Glomerular visceral epithelial cell (primary cell): ENCODE data around the gene MYL11.
"Not testable (repeated sequence)": the region's sequence is repeated elsewhere in the genome, so short reads cannot be mapped to it uniquely, and the experiment has no call there.

Source experiments
- DNase-seq: peaks from one replicate; pipeline ENCODE4 v3.0.0-alpha.2; 2016; ENCODE audit errors: extremely low spot score

The MYL11 gene, protein sequence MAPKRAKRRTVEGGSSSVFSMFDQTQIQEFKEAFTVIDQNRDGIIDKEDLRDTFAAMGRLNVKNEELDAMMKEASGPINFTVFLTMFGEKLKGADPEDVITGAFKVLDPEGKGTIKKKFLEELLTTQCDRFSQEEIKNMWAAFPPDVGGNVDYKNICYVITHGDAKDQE

GRCh38 chr16:30374538-30374937 lies at the start of gene MYL11:
Gene MYL11, plus strand, starts transcription at chr16:30374802. Its CDS starts 56 bp downstream, at chr16:30374858.
- no peak for DNase-seq

- peak; percentile 82 for DNase-seq
Measured at GRCh38 chr16:30334473-30334989, 40.1 kb upstream of the MYL11 start.

- DNase-seq: peak; percentile 82
Measured at GRCh38 chr16:30335028-30335597, 39.5 kb upstream of the MYL11 start.

- peak; percentile 71 for DNase-seq
Measured at GRCh38 chr16:30335598-30336474, 38.8 kb upstream of the MYL11 start.

DNA sequence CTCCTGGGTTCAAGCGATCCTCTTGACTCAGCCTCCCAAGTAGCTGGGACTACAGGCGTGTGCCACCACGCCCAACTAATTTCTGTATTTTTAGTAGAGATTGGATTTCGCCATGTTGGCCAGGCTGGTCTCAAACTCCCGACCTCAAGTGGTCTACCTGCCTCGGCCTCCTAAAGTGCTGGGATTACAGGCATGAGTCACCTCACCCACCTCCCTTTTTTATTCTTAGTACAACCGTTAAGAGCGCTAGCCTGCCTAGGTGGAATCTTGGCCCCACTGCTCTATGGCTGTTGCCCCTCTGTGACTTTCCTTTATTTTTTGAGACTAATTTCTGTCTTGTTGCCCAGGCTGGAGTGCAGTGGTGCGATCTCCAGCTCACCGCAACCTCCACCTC lies 36.6 kb upstream of the MYL11 start:
- not testable (repeated sequence) for DNase-seq

- DNase-seq: not testable (repeated sequence)
Measured at GRCh38 chr16:30338715-30339114, 35.9 kb upstream of the MYL11 start.

GRCh38 chr16:30340621-30341020 lies 34.0 kb upstream of the MYL11 start:
- DNase-seq: no peak

DNA sequence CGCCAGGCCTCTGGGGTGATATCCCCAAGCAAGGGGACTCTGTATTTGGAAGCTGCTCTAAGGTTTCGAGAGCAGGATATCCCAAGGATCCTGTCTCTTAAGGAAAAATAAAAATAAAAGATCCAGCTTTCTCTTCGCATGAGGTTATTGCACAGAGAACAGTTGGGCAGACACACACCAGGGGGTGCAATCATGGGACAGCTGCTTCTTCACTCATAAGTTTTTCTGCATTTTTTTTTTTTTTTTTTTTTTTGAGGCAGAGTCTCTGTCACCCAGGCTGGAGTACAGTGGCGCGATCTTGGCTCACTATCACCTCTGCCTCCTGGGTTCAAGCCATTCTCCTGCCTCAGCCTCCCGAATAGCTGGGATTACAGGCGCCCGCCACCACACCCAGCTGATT lies 32.6 kb upstream of the MYL11 start:
- DNase-seq: not testable (repeated sequence)

- DNase-seq: no peak
Measured at GRCh38 chr16:30342751-30343490, 31.7 kb upstream of the MYL11 start.

DNA sequence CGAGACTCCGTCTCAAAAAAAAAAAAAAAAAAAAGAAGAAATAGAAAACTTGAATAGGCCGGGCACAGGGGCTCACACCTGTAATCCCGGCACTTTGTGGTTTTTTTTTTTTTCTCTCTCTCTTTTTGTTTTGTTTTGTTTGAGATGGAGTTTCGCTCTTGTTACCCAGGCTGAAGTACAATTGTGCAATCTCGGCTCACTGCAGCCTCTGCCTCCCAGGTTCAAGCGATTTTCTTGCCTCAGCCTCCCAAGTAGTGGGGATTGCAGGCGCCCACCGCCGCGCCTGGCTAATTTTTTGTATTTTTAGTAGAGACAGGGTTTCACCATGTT lies 31.1 kb upstream of the MYL11 start:
- not testable (repeated sequence) for DNase-seq

DNA sequence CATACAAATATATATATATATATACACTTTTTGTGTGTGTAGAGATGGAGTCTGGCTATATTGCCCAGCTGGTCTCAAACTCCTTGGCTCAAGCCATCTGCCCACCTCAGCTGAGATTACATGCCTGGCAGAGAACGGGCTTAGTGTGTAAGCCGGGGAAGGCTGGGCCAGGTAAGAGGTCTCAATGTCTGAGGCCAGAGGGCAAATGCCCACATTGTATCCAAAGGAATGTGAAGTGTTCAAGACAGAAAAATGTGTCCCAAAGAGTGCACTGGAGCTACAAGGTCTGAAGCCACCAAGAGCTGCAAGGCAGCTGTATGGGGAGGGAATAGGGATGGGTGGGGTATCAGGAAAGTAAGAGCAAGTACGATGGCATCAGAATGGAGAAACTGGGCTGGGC lies 28.3 kb upstream of the MYL11 start:
- DNase-seq: no peak

DNA sequence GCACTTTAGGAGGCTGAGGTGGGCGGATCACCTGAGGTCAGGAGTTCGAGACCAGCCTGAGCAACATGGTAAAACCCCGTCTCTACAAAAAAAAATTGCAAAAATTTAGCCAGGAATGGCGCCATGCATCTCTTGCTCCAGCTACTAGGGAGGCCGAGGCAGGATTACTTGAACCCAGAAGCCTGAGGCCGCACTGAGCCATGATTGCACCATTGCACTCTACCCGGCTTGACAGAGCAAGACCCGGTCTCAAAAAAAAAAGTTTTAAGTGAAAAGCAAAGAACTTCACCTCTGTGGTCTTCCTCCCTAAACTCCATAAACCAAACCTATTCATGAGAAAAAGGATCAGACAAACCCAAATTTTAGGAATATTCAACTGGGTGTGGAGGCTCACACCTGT lies 26.5 kb upstream of the MYL11 start:
- DNase-seq: no peak

DNA sequence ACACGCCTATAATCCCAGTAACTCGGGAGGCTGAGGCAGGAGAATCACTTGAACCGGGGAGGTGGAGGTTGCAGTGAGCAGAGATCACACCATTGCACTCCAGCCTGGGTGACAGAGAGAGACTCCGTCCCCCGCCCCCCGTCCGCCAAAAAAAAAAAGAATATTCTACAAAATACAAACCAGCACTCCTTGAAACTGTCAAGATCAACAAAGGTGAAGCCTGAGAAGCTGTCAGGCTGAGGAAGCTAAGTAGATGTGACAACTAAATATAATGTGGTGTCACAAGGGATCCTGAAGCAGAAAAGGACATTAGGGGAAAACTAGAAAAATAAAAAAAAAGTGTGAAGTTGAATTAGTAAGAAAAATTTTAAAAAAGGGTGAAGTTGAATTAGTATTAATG lies 25.7 kb upstream of the MYL11 start:
- no peak for DNase-seq

DNA sequence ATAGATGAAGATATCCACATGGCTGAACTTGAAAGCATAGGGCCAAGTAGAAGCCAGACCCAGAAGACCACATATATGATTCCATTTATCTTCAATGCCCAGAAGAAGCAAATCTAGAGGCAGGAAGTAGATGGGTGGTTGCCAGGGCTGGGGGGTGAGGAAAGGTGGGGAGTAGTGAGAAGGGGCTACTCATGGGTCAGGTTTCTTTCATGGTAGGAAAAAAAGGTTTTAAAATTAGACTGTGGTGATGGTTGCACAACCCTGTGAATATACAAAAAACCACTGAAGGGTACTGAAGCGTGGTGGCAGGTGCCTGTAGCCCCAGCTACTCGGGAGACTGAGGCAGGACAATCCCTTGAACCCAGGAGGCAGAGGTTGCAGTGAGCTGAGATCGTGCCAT lies 24.9 kb upstream of the MYL11 start:
- DNase-seq: no peak

DNA sequence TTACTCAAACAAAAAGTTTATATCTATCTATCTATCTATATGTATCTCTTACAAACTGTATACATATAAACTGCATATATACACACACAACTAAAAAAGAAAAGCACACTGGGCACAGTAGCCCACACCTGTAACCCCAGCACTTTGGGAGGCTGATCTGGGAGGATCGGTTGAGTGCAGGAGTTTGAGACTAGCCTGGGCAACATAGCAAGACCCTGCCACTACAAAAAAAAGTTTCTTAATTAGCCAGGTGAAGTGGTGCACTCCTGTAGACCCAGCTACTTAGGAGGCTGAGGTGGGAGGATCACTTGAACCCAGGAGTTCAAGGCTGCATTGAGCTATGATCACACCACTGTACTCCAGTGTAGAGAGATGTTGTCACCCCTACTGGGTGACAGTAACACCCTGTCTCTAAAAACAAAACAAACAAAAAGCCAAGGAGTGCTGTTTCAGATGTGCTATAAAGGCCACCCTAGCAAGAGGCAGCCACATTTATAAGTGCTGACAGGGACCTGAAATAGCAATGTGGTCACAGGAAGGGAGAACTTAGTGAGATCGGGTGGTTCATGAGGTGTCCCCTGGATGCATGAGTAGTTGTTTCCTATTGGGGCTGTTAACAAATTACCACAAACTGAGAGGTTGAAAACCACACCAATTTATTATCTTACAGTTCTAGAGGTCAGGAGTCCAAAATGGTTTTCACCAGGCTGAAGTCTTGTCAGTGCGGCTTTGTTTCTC lies 24.3 kb upstream of the MYL11 start:
- DNase-seq: peak; percentile 27

GRCh38 chr16:30351001-30351441 lies 23.6 kb upstream of the MYL11 start:
- DNase-seq: no peak

GRCh38 chr16:30351586-30352419 lies 22.8 kb upstream of the MYL11 start:
- peak; percentile 77 for DNase-seq

DNA sequence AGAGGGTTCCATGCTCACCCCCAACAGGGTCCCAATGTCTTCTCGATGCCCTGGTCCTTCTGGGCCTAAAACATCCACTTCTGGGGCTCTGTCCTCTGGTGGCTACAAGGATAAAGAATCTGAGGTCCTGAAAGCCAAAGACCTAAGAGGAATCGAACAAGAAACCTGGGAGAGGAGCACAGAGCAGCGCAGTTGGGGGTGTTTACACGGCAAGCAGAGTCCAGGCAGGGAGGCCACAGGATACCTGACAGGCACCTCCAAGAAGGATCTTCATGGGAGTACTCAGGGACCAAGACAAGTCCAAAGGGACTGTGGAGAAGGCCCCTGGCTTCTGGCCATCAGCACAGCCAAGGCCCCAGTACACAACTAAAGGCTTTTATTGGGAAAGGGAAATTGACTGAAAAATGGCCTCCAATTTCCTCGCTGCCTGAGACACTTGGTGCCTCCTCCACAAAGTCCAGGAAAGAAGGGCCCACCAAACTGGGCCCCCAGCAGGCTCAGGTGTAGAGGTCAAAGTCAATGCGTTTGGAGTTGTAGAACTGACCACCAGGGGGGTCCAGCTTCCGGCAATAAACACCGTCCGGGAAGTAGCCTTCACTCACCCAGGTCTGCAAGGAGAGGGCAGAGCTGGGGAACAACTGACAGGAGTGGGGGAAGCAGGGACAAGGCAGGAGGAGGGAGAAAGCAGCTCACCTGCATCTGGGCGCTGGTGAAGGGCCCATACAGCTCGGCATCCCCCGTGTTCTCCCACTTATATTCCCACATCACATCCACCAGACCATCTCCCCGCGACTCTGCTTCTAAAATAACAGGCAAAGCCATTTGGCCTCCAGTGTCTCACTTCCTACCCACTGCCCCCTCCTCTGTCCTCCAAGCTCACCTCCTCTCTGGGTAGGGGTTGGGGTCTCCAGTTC lies 21.9 kb upstream of the MYL11 start:
- DNase-seq: no peak

- no peak for DNase-seq
Measured at GRCh38 chr16:30353438-30354129, 21.0 kb upstream of the MYL11 start.
